Activated CD8-positive, alpha-beta T cell treated with anti-CD3 and anti-CD28 coated beads for 36 hours (primary cell): Measurements from ENCODE around the gene TCN1. TPM values are rescaled to one million over a fixed set of nuclear protein-coding genes. Genes with fewer than 3 reads are reported as not detected.

Source experiments
- ATAC-seq: fragments of 200-7000 bp; cut with Tn5 transposase; one replicate; pipeline ENCODE4 v1.10.0; 2021; ENCODE audit warnings: mild to moderate bottlenecking, moderate library complexity
- CTCF ChIA-PET: fragments of 350-600 bp; sonication (Branson Sonifier 250); formaldehyde crosslinking; loops from one replicate; lab custom pipeline; 2021; ENCODE audit warnings: antibody characterized with exemption; lab: Charles Lee
- POLR2A ChIA-PET: fragments of 350-600 bp; sonication (Branson Sonifier 250); formaldehyde crosslinking; loops from one replicate; lab custom pipeline; 2021; ENCODE audit warnings: antibody characterized with exemption; lab: Charles Lee
- DNase-seq: peaks from one replicate; pipeline ENCODE4 v3.0.0-alpha.2; 2020
- H3K27ac Mint-ChIP-seq: one replicate; pipeline ENCODE4 v1.8.0; 2021; ENCODE audit warnings: mild to moderate bottlenecking, mixed read lengths
- H3K27me3 Mint-ChIP-seq: one replicate; pipeline ENCODE4 v1.8.0; 2021; ENCODE audit warnings: mixed read lengths
- H3K36me3 Mint-ChIP-seq: one replicate; pipeline ENCODE4 v1.8.0; 2021; ENCODE audit warnings: low read depth, mixed read lengths
- H3K4me1 Mint-ChIP-seq: one replicate; pipeline ENCODE4 v1.8.0; 2021; ENCODE audit warnings: low read depth, mixed read lengths
- H3K4me3 Mint-ChIP-seq: one replicate; pipeline ENCODE4 v1.8.0; 2021; ENCODE audit warnings: mild to moderate bottlenecking, moderate library complexity, mixed read lengths
- H3K9me3 Mint-ChIP-seq: one replicate; pipeline ENCODE4 v1.8.0; 2021; ENCODE audit warnings: mixed read lengths
- intact Hi-C: fragments of 100-400 bp; cut with micrococcal nuclease; formaldehyde crosslinking; loops from one replicate; pipeline ENCODE4 v1.10.0; 2022
- total RNA-seq, 2 experiments: library from RNA; stranded (reverse); gene quantifications; one replicate each; pipeline ENCODE4 v1.2.3, GENCODE V29; 2021
- TF ChIP-seq, protein P1 (sequence below): fragments of 200-600 bp; IDR thresholded peaks from one replicate; pipeline ENCODE4 v1.8.0; 2022; ENCODE audit warnings: antibody characterized with exemption, mild to moderate bottlenecking

The TCN1 gene
- total RNA-seq, 2 experiments from 2014 or later, result not detected

DNA sequence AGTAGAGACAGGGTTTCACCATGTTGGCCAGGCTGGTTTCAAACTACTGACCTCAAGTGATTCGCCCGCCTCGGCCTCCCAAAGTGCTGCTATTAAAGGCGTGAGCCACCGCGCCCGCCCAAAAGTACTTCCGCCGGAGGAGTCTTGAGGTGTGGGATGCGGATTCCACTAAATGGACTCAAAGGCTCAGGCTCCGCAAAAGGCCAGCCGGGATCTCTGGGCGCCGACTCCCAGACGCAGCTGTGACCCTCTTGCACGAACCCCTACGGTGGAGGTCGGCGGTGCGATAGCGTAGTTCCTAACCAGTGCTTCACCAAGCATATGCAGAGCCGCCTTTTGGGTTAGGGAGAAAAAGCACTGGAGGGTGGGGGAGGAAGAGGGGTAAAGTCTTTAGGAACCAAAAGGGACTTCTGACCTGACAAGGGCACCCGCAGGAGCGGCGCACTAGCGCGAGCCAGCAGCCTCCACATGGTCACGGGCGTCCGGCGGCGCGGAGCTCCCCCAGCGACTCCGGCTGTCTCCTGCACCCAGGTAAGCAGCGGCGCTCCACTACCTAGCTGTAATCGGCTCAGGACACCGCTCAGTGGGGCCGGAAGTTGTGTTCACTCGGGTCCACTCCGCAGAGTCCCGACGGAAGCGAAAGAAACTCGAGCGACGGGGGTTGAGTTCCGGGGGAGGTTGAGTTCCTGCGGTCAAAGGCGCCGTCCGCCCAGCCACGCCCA, 55.9 kb downstream of the TCN1 start, which contains the start of gene MRPL16:
TSS of gene MRPL16 (minus strand) at position 590 of the 722 bp plus-strand sequence. CDS start at position 470, 120 bp downstream.
- H3K9me3 Mint-ChIP-seq, result no peaks in the 10 kb centered on the region

DNA sequence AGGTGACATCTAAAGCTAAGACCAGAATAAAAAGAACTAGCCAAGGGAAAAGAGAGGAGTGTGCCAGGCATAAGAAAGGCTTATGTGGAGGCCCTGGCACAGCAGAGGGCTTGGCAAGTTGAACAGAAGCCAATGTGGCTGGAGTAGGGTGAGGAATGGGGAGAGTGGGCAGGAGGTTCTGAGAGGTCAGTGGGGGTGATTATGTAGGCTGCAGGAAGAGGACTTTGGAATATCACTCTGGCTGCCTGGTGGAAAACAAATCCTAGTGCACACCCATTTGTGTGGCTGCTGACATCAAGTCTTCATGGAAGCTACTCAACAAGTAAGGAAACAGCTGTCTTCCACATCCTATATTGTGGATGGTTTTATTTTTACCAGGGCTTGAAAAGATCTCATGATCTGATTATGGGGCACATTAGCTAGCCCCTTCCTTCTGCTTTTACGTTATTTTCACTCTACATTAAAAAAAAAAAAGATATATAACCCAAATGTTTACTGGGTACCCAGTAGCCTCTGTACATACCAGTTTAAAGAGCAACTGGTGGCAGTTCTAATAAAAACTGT, 59.2 kb downstream of the TCN1 start:
- Mint-ChIP-seq H3K27me3 (no peaks in the 10 kb centered on the region), H3K36me3 (peaks cover 21% of the 10 kb centered on the region), H3K4me3 (no peak overlapping the region), H3K4me1 (peaks cover 10% of the 10 kb centered on the region), H3K27ac (peak overlapping the region; percentile 57), H3K9me3 (no peaks in the 10 kb centered on the region)
- CTCF ChIA-PET, result interaction anchor here (1.2 to 3.9 kb wide), 3 partner anchors 52 to 72 kb away, joined by 3 to 28 read pairs (median 20); partner anchors contain the start of gene STX3
- ATAC-seq (no peak), DNase-seq (no peak)
- intact Hi-C loops, result loop anchor here (10.0 kb wide), 2 partner anchors 132 to 262 kb away; no protein-coding TSS in a partner anchor
- POLR2A ChIA-PET, result no interaction called here
- TF ChIP-seq, protein P1, sequence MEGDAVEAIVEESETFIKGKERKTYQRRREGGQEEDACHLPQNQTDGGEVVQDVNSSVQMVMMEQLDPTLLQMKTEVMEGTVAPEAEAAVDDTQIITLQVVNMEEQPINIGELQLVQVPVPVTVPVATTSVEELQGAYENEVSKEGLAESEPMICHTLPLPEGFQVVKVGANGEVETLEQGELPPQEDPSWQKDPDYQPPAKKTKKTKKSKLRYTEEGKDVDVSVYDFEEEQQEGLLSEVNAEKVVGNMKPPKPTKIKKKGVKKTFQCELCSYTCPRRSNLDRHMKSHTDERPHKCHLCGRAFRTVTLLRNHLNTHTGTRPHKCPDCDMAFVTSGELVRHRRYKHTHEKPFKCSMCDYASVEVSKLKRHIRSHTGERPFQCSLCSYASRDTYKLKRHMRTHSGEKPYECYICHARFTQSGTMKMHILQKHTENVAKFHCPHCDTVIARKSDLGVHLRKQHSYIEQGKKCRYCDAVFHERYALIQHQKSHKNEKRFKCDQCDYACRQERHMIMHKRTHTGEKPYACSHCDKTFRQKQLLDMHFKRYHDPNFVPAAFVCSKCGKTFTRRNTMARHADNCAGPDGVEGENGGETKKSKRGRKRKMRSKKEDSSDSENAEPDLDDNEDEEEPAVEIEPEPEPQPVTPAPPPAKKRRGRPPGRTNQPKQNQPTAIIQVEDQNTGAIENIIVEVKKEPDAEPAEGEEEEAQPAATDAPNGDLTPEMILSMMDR, result no peak

More for the DNA sequence above, 55.9 kb downstream of the TCN1 start, which contains the start of gene MRPL16:
- DNase-seq, result peak; percentile 92
- Mint-ChIP-seq H3K4me3 (peak within 1 kb of the TSS; percentile 92), H3K4me1 (peaks cover 15% of the 10 kb centered on the region), H3K27me3 (no peaks in the 10 kb centered on the region), H3K27ac (peak within 1 kb of the TSS; percentile 91), H3K36me3 (peaks cover 15% of the 10 kb centered on the region)
- POLR2A ChIA-PET, result interaction anchor here (1.0 to 2.7 kb wide), 5 partner anchors 9 to 270 kb away, joined by 3 to 14 read pairs (median 4); partner anchors contain the start of gene STX3
- peak; percentile 98 for ATAC-seq
- intact Hi-C loops, result no loop called here
- TF ChIP-seq, protein P1, result no peak
- CTCF ChIA-PET, result interaction anchor here (0.6 to 3.9 kb wide), 8 partner anchors 10 to 273 kb away, joined by 3 to 28 read pairs (median 4); partner anchors contain the start of gene STX3

DNA sequence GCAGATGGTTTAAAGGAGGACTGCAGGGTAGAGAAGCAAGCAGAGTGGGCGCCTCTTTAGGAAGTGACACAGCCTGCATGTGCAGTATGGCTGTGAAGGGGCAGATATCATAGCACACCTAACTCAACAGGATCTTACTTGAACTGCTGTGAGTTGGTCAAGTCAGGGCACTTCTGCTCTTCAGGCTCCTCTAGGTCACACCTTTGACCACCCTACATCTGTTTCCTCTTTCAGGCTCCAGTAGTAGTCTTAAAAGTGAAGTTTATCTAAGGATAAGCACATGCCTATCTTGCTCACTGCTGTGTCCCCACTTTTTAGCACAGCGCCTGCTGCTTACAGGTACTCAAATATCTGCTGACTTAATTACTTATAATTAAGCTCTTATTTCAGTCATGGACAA, 62.2 kb downstream of the TCN1 start:
- CTCF ChIA-PET, result interaction anchor here (5.2 kb wide), 1 partner anchor 49 kb away, joined by 92 read pairs; the partner anchor contains the start of gene STX3
- no peaks in the 10 kb centered on the region for H3K9me3 Mint-ChIP-seq
- ATAC-seq (no peak), DNase-seq (no peak)
- intact Hi-C loops, result loop anchor here (10.0 kb wide), 2 partner anchors 129 to 259 kb away; no protein-coding TSS in a partner anchor
- no peaks in the 10 kb centered on the region for H3K27me3 Mint-ChIP-seq
- POLR2A ChIA-PET, result interaction anchor here (0.7 kb wide), 1 partner anchor 48 kb away, joined by 3 read pairs; the partner anchor contains the start of gene STX3
- H3K4me1 Mint-ChIP-seq, result peaks cover 3% of the 10 kb centered on the region
- no peak overlapping the region for H3K4me3 Mint-ChIP-seq
- TF ChIP-seq, protein P1, result no peak
- peaks cover 17% of the 10 kb centered on the region for H3K36me3 Mint-ChIP-seq
- H3K27ac Mint-ChIP-seq, result no peak overlapping the region

Other genes with a start within 250 kb of the TCN1 start
- 10 to 100 TPM; 59.5 to 60.6 TPM for gene PATL1, start 197.4 kb downstream of the TCN1 start, total RNA-seq
- gene OR10V1, start 152.6 kb downstream of the TCN1 start, total RNA-seq, result not detected
- 1 to 10 TPM; 8.3 to 9.5 TPM for gene STX3, start 111.1 kb downstream of the TCN1 start, total RNA-seq
- gene MRPL16, start 55.7 kb downstream of the TCN1 start, total RNA-seq, result 10 to 100 TPM; 76.4 to 78.7 TPM
- not detected for gene CBLIF, start 21.0 kb downstream of the TCN1 start, total RNA-seq
- not detected for gene OOSP3, start 12.3 kb upstream of the TCN1 start, total RNA-seq
- not detected for gene OOSP1, start 71.9 kb upstream of the TCN1 start, total RNA-seq
- not detected for gene OOSP4A, start 97.5 kb upstream of the TCN1 start, total RNA-seq
- not detected for gene OOSP4B, start 150.7 kb upstream of the TCN1 start, total RNA-seq
- gene OOSP2, start 173.9 kb upstream of the TCN1 start, total RNA-seq, result not detected
- not detected for gene MS4A3, start 190.2 kb upstream of the TCN1 start, total RNA-seq
- not detected for gene MS4A2, start 222.2 kb upstream of the TCN1 start, total RNA-seq